Ovary (tissue), 3 donors: Measurements from ENCODE around the gene ZBTB33.

Experiments
- EP300 ChIP-seq: sonication (generic); formaldehyde crosslinking; IDR thresholded peaks from one replicate; pipeline ENCODE4 v1.6.1; 2017; ENCODE audit warnings: antibody characterized with exemption
- TF ChIP-seq, protein P1 (sequence below), 3 donors: fragments of 450-650 bp in 2 of 3; fragments of 200-600 bp in 1 of 3; IDR thresholded peaks; one replicate each; pipeline versions ENCODE4 v1.5.1 to v1.8.0; 2016 to 2022; ENCODE audit warnings: antibody characterized with exemption in 3 of 3, mild to moderate bottlenecking in 1 of 3
- donor health status: DM: no; HTN: no; CAD: no.

GRCh38 chrX:120287513-120288112, 37.0 kb downstream of the ZBTB33 start:
- TF ChIP-seq, protein P1, sequence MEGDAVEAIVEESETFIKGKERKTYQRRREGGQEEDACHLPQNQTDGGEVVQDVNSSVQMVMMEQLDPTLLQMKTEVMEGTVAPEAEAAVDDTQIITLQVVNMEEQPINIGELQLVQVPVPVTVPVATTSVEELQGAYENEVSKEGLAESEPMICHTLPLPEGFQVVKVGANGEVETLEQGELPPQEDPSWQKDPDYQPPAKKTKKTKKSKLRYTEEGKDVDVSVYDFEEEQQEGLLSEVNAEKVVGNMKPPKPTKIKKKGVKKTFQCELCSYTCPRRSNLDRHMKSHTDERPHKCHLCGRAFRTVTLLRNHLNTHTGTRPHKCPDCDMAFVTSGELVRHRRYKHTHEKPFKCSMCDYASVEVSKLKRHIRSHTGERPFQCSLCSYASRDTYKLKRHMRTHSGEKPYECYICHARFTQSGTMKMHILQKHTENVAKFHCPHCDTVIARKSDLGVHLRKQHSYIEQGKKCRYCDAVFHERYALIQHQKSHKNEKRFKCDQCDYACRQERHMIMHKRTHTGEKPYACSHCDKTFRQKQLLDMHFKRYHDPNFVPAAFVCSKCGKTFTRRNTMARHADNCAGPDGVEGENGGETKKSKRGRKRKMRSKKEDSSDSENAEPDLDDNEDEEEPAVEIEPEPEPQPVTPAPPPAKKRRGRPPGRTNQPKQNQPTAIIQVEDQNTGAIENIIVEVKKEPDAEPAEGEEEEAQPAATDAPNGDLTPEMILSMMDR (IDR thresholded peaks at IDR 0.05): no peak
- no peak for TF ChIP-seq EP300
